Bone marrow (tissue), 2 donors: ENCODE data around the gene PAQR5.
"Not testable (repeated sequence)": the region's sequence is repeated elsewhere in the genome, so short reads cannot be mapped to it uniquely, and the experiment has no call there.

Experiments used
- DNase-seq, 2 donors: peaks; one replicate each; lab custom pipeline; 2025; lab: John Stamatoyannopoulos, UW

The PAQR5 gene, protein sequence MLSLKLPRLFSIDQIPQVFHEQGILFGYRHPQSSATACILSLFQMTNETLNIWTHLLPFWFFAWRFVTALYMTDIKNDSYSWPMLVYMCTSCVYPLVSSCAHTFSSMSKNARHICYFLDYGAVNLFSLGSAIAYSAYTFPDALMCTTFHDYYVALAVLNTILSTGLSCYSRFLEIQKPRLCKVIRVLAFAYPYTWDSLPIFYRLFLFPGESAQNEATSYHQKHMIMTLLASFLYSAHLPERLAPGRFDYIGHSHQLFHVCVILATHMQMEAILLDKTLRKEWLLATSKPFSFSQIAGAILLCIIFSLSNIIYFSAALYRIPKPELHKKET

DNA sequence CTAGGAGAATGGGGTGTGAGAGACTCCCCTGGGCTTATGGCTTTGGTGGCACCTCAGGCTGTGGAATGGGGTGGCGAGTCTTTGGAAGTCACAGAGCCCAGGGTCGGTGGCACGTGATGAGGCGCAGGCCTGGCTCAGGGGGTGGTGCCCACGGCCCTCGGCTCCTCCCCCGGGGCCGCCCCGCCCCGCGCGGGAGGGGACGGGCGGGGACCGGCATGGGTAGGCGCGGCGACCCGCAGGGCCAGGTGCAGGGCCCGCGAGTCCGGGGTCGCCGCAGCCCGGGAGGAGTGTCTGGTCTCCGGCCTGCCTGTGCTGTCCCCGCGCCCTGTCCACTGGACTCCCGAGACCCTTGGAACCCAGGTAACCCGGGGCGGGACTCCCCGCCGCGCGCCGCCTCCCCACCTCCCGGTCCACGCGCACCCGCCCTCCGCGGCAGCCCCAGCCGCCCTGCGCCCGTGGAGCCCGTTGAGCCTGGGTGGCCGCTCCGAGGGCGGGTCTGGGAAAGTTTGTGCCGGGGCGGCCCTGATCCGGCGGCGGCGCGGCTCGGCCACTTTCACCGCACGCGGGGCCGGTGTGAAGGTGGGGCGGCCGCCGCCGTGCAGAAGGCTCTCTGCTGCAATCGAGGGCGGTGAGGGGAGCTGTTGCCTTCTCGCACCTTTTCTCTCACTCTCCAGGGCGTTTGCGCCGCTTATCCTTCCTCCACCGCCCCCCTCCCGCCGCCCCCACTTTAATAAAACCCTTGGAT lies at the start of gene PAQR5:
Gene PAQR5 (plus strand): TSS at position 216 of the 745 bp plus-strand sequence. CDS start 61,169 bp downstream, outside the sequence.
- no peak for DNase-seq

DNA sequence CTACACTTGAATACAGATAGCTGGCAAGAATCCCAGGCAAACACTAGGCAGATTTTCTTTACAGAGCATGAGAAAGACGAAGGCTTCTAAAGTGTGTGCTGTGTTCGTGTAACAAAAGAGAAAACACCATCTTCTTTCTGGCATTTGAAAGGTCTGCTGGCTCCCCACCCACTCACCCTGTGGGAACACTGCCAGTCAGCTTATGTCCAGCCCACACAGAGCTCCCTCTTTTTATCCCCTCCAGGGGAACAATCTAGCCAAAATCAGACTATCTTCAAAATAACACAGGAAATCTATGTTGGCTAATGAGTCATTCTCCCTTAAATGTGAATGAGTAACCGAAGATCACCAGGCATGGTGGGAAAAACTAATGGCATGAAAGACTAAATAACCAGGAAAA lies 45.6 kb upstream of the PAQR5 start:
- DNase-seq, result no peak

DNA sequence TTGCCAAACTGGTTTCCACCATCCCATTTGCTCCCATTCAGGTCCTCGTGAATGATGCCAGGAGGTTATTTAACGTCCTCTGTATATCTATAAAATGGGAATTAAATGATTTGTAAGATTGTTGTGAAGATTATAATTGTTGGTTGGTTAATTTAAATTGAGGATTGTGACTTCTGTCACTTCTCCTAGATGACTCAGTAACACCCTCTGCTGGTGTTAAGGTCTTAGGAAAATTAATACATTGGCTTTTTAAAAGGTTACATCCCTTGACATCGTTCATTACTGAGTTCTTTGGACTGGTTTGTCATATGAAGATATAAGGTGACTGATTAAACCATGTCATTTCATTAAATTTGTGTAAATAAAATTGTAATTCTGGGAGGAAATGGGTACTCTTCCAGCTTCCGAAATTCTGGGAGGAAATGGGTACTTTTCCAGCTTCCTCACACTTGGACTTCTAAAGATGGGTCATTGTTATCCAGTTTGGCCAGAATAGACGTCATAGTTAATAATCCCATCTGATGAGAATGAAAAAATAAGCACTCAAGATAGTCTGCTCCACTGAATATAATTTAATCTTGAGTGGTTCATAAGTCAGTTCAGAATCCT lies 33.3 kb upstream of the PAQR5 start:
- no peak for DNase-seq

DNA sequence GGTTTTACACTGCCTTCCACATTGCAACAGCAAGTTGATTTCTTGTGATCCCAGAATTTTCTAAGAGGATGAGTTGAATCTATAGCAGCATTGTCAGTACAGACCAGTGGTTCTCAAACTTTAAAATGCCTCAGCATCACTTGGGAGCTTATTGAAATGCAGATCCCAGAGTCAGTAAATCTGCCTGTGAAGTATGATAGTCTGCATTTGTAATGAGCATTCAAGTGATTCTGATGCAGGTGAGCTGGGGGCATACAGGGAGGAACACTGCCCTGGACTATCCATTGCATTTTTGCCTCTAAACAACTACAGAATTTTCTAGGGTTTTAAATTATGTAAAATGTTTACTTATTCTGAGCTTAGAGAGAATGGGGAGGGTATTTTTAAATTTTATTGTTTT lies 27.5 kb upstream of the PAQR5 start:
- no peak for DNase-seq

DNA sequence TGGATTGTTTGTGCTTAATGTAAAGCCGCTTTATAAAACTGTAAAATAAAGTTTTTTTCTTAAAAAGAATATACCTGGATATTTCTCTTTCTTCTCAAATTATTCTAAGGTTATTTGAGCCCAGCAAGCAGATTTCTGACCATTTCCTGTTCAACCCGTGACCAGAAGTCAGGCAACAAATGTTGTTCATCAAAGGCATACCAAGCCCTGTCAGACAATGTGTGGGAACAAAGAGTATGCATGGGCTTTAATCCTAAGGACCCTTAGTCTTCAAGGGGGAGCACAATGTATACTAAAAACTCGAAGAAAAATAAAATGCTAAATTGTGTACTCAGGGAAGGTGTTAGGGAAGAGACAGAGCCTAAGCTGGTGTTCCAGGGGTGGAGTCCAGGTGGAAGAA lies 26.6 kb upstream of the PAQR5 start:
- no peak for DNase-seq

DNA sequence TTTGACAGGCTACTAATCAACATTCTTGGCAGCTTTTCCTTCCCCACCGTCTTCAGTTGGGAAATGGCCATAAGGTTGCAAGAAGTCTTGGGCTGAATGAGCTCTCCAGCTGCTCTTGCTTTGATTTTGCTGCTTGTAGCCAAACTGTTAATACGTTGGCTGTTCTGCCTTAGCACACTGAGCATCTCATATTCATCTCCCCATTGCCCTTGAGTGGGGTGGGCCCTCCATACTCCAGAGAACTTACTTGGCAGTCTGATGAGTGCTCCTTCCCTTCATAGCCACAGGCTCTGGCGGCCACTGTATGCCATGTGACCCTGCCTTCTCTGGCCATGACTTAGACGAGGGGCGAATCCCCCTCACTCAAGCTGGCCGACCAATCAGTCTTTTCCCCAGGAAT lies 25.8 kb upstream of the PAQR5 start:
- no peak for DNase-seq

DNA sequence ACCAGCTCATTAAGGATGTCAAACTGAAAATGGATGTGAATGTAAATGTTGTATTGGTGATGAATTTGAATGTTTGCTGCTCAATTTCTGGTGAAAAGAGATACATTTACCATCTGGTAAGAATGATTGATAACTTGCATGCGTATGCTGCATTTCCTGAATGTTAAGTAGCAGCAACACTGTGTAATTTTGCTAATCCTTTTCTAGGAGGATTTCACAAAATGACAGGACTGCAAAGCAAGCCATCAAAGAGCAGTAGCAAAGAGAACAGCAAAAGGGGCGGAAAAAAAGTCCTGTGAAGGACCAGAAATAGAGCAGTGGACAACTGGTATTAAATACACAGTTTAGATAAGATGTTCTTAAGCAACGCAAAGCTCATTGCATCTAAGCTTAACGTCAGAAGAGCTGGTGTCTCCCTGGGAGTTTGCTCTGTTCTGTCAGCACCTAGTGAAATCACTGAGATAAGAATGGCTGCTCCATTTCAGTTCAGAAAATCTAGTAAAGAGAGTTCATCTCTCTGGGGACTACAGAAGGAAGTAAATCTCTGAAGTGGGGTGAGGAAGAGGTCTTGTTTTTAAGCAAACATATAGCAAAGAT lies 23.5 kb upstream of the PAQR5 start:
- DNase-seq, result no peak

DNA sequence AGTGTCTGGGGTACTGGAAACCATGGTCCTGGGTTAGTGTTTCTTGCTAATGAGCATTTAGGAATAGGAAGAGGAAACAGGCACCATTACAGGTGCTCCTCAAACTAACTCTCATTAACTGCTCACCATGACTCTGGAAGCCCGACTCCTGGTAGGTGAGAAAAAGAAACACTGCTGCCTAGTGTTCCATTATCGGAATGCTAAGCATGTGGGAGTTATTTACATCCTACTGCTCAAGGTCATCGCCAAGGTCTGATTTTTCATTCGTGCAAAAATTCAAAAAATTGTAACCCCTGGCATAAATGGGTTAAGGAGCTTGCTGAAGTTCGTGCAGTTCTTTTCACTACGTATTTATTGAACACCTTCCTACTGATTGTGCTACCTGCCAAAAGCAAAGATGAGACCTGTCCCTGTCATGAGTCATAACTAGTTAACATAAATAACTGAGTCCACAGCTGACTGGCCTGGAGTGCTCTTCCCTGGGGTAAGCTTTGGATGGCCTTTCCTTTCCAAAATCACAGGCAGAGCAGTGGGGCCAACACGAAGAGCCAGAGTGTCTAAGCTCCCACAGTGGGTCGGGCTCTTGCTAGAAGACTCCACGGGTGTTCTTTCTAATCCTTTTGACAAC lies 22.7 kb upstream of the PAQR5 start:
- no peak for DNase-seq

DNA sequence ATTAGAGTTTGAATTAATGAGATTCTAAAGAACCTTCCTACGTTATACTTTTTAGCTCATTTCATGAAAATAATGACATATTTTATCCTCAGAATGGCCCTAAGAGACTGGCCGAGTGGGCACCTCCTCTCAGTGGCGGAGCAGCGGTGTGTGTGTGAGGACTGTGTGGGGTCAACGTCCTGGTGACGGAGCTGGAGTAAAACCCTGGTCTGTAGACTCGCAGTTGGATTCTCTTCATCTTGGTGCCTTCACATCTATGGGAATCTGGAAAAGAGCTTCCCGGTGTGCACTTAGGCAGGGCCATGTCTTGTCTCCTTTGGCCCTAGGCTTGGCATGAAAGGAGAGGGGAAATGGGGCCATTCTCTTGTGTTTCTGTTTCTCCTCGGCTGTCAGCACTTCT lies 21.4 kb upstream of the PAQR5 start:
- no peak for DNase-seq

DNA sequence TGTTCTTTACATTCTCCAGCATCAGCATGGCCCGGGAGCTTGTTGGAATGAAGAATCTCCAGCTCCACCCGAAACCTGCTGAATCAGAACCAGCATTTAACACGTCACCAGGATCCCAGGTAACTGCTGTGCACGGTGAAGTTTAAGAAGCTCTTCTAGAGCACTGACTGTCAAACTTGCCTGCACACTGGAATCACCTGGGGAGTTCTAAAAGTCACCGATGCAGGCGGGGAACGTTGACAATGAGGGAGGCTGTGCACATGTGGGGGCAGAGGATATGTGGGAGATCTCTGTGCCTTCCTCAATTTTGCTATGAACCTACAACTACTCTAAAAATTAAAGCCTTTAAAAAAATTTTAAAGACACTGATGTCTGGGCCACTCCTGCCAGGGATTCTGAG lies 19.1 kb upstream of the PAQR5 start:
- DNase-seq, result no peak

DNA sequence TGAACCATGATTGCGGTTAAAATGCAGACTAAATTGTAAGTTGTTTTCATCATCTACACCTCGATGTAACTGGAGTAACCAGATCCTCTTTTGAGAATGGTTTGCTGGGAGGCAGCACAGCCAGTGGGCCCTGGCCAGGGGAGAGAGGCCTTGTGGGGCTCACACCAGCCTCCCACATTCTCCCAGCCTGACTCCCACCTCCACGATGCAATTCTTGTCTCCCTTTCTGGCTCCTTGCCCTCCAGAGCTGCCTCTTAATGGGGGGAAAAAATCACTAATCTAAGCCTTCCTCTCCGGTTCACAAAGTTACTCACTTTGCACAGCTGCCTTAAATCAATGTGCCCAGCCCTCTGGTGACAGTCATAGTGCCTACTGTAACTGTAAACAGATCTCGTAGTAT lies 17.9 kb upstream of the PAQR5 start:
- no peak for DNase-seq

DNA sequence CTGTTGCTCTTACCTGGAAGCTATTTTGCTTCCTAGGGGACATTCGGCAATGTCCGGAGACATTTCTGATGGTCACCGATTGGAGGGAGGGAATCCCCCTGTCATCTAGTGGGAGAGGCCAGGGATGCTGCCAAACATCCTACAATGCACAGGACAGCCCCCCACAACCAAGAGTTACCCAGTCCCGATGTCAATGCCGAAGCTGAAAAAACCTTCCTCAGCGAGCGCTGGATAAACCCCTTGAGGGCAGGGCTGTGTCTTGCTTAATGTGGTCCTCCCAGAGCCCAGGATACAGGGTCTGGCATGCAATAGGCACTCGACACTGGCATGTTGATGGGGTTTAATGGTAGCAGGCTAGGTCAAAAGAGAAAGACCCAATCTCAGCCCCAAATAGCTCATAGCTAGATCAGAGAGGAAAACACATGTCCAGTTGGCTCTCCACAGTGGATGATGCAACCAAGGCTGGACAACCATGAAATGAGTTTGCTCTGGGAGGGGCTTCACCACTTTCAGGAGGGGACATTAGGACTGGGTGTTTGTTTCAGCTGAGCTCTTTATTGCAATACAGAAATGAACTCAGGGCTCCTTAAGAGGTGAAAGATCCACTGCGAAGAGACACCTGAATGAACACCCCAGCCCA lies 16.5 kb upstream of the PAQR5 start:
- no peak for DNase-seq

DNA sequence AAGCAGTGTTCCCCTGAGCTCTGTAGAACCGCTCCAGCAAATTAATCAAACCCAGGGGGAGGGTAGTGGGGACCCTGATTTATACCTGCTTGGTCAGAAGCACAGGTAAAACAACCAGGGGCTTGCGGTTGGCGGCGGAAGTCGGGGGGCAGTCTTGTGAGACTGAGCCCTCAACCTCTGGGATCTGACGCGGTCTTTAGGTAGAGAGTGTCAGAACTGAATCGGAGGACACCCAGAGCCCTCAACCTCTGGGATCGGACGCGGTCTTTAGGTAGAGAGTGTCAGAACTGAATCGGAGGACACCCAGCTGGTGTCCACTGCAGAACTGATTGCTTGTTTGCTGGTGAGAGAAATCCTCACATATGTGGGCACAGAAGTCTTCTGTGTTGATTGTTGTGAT lies 12.9 kb upstream of the PAQR5 start:
- DNase-seq, result no peak

DNA sequence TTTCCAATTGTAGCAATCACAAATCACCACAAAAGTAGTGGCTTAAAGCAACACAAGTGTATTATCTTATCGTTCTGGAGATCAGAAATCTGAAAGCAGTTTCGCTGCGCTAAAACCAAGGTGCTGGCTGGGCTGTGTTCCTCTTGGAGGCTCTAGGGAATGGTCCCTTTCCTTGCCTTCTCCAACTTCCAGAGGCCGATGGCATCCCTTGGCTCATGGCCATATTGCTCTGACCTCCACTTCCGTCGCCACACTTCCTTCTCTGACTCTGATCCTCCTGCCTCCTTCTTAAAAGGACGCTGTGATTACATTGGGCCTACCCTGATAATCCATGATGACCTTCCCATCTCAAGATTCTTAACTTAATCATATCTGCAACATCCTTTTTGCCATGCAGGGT lies 10.7 kb upstream of the PAQR5 start:
- no peak for DNase-seq

DNA sequence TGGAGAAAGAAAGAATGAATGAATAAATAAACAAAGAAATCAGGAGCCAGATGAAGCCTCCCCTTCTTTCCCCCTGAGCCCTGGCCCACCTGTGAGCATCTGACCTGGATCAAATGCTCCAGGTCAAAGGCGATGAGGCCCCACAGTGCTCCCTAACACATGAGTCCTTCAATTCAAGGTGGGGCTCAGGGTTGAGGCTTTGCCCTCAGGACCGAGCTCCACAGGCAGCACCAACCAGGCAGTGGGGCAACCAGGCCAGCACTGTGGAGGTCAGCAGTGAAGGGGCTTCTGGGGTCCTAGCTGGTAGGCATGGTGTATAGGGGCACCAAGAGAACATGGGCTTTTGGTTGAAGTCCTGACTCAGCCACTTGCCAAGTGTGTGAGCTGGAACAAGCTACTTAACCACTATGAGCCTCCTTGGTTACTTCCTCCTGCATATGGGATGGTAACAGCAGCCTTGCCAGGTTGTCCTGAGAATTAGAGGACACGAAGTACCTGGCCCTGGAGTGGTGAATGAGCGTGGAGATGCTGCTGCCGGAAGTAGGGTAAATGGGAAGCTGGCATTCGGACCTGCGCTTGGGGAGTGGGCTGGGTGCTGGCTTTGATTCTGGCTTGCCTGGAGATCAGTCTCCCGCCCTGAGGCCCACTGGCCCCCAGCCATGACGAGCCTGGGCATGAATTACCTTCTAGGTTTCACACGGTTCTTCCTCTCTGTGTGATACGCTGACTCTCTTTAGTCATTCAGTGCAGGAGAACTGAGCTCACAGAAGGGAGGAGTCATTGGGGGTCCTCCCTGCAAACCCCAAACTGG lies 10.0 kb upstream of the PAQR5 start:
- DNase-seq, result no peak

DNA sequence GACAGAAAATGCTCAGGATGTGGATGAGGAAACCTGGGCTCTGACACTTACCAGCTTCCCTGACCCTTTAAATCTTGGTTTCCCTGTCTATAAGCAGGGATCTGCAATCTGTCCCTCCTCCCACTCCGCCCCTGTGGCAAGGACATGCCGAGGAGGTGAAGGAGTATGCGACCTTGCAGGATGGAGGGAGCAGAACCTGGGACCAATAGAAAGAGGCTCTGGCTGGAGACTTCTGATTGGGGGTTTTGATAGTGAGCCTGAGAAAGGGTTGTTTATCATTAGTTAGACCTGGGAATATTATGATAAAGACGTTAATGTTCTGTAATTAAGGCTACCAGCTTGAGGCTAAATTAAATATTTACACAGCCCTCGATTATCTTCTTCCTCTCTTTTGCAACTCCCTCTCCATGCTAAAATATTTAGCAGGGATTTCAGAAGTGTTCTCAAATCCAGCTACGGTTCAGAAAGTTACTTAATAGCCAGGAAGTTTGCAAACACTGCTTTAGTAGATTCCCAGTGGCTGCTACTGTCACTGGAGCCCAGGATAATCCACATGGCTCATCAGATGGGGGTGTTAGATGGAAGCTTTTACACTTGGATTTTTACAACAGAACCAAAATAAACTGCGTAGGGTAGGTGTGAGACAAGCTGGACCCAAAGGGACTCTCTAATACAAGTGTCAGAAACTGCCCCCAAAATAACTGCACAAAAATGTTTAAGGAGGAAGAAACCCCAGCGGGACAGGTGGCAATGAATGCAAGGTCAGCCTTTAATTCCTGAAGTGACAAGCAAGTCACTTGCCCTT lies 9.2 kb upstream of the PAQR5 start:
- DNase-seq, result no peak

DNA sequence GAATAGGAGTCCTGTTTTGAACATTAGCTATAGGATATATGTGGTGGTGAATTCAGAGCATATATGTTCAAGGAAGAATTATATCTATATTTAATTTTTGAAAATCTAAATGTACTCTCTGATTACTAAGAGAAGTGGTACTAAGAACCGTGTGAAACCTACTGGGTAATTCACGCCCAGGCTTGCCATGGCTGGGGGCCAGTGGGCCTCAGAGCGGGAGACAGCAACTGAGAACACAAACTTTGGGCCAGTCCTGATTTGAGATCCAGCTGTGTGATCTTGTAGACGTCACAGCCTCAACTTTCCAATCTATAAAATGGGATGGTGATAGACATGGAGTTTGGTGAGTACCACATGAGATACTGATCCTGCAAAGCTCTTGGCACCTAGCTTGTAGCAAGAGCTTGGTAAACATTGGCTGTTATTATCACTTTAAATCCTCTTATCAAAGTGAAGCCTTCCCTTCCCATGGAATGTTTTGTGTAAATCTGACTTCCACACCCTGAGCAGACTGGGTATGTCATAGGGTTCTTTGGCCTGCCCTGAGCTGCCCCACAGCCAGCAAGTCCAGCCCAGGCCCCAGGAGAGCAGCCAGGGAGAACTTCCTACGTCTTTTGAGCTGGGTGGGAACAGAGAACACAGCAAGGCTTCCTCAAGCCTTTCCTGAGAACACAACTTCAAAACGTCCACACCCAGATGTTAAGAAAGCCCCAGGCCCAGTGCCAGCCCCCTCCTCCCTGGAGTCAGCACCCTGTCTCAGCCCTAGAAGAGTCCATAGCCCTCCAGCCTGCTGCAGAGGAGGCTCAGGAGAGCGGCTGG lies 8.2 kb upstream of the PAQR5 start:
- DNase-seq, result no peak

DNA sequence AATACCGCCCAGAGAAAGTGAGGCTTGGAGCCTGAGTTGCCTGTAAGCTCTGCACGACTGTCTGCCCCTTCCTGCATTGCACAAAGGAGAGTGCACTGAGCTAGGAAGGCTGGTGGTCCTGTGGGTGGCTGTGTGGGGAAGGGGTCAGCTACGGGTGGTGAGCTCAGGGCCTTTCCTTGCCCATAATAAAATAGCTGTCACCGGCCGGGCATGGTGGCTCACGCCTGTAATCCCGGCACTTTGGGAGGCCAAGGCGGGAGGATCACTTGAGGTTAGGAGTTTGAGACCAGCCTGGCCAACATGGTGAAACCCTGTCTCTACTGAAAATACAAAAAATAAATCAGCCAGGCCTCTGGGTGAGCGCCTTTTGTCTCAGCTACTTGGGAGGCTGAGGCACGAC lies 7.1 kb upstream of the PAQR5 start:
- DNase-seq, result not testable (repeated sequence)

DNA sequence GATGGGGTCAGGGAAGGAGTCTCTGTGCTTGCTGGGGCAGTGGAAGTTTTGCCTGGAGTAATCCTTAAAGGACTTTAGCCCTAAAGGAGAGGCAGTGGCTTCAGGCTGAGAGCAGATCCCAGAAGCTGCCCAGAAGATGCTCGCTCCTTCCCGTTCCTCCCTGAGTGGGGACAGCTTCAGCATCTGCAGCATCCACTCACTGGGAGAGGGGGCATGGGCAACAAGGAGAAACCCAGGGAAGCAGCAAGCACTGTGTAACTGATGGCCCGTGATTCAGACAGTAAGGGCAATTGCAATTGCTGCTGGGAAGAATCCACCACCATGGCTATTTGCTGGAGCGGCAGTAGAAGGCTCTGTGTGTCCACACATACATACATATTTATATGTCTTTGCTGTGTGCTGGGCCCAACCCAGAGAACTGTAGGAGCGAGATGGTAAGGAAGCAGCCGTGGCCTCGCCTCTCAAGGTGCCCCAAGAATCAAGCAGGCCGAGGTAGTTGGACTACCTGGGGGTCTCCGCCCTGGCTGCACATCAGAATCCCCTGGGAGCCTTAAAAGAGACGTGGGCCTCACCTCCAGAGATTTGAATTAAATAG lies 5.8 kb upstream of the PAQR5 start:
- no peak for DNase-seq
